ENCODE results near the gene PPA1. TPM values are rescaled to one million over a fixed set of nuclear protein-coding genes. Genes with fewer than 3 reads are reported as not detected.

The PPA1 gene
- total RNA-seq, 1 donor from 2014 or later, result 79.3 TPM

DNA sequence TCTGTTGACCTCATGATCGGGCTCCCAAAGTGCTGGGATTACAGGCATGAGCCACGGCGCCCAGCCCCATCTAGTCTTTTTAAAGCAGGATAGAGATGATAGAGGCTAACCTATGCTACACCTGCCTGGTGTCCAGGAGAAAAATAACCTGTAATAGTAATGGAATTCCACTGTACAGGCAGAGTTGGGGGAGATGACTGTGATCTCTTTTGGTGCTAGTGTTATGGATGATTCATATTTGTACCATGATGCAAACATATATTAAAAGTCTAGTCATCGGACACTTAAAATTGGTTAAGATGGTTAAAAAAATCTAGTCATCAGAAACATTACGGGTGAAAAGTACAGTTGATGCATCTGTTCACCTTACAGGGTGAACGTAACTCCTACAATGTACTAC lies 56.8 kb downstream of the PPA1 start:
- H3K27me3 ChIP-seq, result no peaks in the 10 kb centered on the region
- intact Hi-C loops (cut with DNase I), result no loop called here
- no peaks in the 10 kb centered on the region for H3K36me3 ChIP-seq
- no peak for DNase-seq (ENCODE audit: extremely low spot score in 2 of 2)
- no peaks in the 10 kb centered on the region for H3K4me1 ChIP-seq
- no peak overlapping the region for H3K4me3 ChIP-seq
- H3K27ac ChIP-seq, result no peak overlapping the region
- TF ChIP-seq POLR2A (IDR thresholded peaks at IDR 0.05) (no peak), POLR2AphosphoS5 (IDR thresholded peaks at IDR 0.05; ENCODE audit: insufficient read depth in 1 of 2, low read depth in 1 of 2) (no peak)
- TF ChIP-seq, protein P1, sequence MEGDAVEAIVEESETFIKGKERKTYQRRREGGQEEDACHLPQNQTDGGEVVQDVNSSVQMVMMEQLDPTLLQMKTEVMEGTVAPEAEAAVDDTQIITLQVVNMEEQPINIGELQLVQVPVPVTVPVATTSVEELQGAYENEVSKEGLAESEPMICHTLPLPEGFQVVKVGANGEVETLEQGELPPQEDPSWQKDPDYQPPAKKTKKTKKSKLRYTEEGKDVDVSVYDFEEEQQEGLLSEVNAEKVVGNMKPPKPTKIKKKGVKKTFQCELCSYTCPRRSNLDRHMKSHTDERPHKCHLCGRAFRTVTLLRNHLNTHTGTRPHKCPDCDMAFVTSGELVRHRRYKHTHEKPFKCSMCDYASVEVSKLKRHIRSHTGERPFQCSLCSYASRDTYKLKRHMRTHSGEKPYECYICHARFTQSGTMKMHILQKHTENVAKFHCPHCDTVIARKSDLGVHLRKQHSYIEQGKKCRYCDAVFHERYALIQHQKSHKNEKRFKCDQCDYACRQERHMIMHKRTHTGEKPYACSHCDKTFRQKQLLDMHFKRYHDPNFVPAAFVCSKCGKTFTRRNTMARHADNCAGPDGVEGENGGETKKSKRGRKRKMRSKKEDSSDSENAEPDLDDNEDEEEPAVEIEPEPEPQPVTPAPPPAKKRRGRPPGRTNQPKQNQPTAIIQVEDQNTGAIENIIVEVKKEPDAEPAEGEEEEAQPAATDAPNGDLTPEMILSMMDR (IDR thresholded peaks at IDR 0.05), result no peak
- no peaks in the 10 kb centered on the region for H3K9me3 ChIP-seq

DNA sequence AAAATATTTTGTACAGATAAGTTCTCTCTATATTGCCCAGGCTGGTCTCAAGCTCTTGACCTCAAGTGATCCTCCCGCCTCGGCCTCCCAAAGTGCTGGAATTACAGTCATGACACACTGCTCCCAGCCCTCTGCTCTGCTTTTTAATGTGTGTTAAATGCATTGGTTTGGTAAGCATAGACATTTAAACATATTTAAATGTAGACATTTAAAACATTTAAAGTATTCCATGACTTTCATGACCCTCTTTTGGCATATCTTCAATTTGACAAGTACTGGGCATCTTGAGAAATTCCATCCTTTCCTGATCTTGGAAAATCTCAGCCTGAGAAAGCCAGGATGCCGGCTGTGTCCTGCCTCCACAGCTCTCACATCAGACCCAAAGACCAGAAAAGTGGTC lies 57.7 kb downstream of the PPA1 start:
- Histone ChIP-seq H3K27me3 (no peaks in the 10 kb centered on the region), H3K9me3 (no peaks in the 10 kb centered on the region), H3K4me3 (no peak overlapping the region), H3K27ac (no peak overlapping the region), H3K4me1 (no peaks in the 10 kb centered on the region), H3K36me3 (no peaks in the 10 kb centered on the region)
- intact Hi-C loops (cut with DNase I), result no loop called here
- TF ChIP-seq POLR2A (IDR thresholded peaks at IDR 0.05) (no peak), POLR2AphosphoS5 (IDR thresholded peaks at IDR 0.05; ENCODE audit: insufficient read depth in 1 of 2, low read depth in 1 of 2) (no peak)
- TF ChIP-seq, protein P1 (IDR thresholded peaks at IDR 0.05), result no peak
- no peak for DNase-seq (ENCODE audit: extremely low spot score in 2 of 2)

GRCh38 chr10:70174058-70174741 lies 59.0 kb downstream of the PPA1 start:
- Histone ChIP-seq H3K4me3 (no peak overlapping the region), H3K27me3 (no peaks in the 10 kb centered on the region), H3K9me3 (no peaks in the 10 kb centered on the region), H3K27ac (no peak overlapping the region), H3K4me1 (peaks cover 5% of the 10 kb centered on the region), H3K36me3 (no peaks in the 10 kb centered on the region)
- intact Hi-C loops (cut with DNase I), result no loop called here
- no peak for DNase-seq (ENCODE audit: extremely low spot score in 2 of 2)
- TF ChIP-seq, protein P1 (IDR thresholded peaks at IDR 0.05), result no peak
- TF ChIP-seq POLR2A (IDR thresholded peaks at IDR 0.05), result no peak
- TF ChIP-seq POLR2AphosphoS5 (IDR thresholded peaks at IDR 0.05; ENCODE audit: insufficient read depth in 1 of 2, low read depth in 1 of 2), result no peak

- H3K9me3 ChIP-seq, result no peaks in the 10 kb centered on the region
- peaks cover 43% of the 10 kb centered on the region for H3K4me1 ChIP-seq
- peak overlapping the region; percentile 94 to 99 for H3K4me3 ChIP-seq
- no peaks in the 10 kb centered on the region for H3K27me3 ChIP-seq
- peak overlapping the region; percentile 98 for H3K27ac ChIP-seq
- DNase-seq (ENCODE audit: extremely low spot score in 2 of 2), result no peak
- TF ChIP-seq POLR2AphosphoS5 (IDR thresholded peaks at IDR 0.05; ENCODE audit: insufficient read depth in 1 of 2, low read depth in 1 of 2) (no peak), POLR2A (IDR thresholded peaks at IDR 0.05) (no peak)
- TF ChIP-seq, protein P1 (IDR thresholded peaks at IDR 0.05), result no peak
- H3K36me3 ChIP-seq, result peaks cover 0 to 3% of the 10 kb centered on the region in 2 donors
- intact Hi-C loops (cut with DNase I), result loop anchor here (1.0 kb wide), 1 partner anchor 24 kb away; the partner anchor contains the start of gene TYSND1
Measured at GRCh38 chr10:70169649-70170364, 63.4 kb downstream of the PPA1 start.

GRCh38 chr10:70169011-70169410 lies 64.2 kb downstream of the PPA1 start:
- TF ChIP-seq POLR2AphosphoS5 (IDR thresholded peaks at IDR 0.05; ENCODE audit: insufficient read depth in 1 of 2, low read depth in 1 of 2) (no peak), POLR2A (IDR thresholded peaks at IDR 0.05) (no peak)
- TF ChIP-seq, protein P1 (IDR thresholded peaks at IDR 0.05), result no peak
- Histone ChIP-seq H3K9me3 (no peaks in the 10 kb centered on the region), H3K4me3 (peak overlapping the region; percentile 94 to 99), H3K4me1 (peaks cover 51% of the 10 kb centered on the region), H3K36me3 (peaks cover 0 to 3% of the 10 kb centered on the region in 2 donors), H3K27ac (peak overlapping the region; percentile 98), H3K27me3 (no peaks in the 10 kb centered on the region)
- no peak for DNase-seq (ENCODE audit: extremely low spot score in 2 of 2)
- intact Hi-C loops (cut with DNase I), result no loop called here
